LHCN-M2 (cell line): ENCODE measurements around the gene NUDT6. TPM values are rescaled to one million over a fixed set of nuclear protein-coding genes. Genes with fewer than 3 reads are reported as not detected.
"Not testable (repeated sequence)": the region's sequence is repeated elsewhere in the genome, so short reads cannot be mapped to it uniquely, and the experiment has no call there.

Experiments used
- DNase-seq: peaks from one replicate; pipeline ENCODE4 v3.0.0-alpha.2; 2012; ENCODE audit warnings: low read depth
- total RNA-seq: library from RNA; depleted of rRNA; stranded (reverse); fragments of >200 nt; gene quantifications from 2 replicates; pipeline ENCODE4 v1.2.3, GENCODE V29; 2014

The NUDT6 gene
- total RNA-seq, 1 experiment from 2014 or later = 14.1 TPM

DNA sequence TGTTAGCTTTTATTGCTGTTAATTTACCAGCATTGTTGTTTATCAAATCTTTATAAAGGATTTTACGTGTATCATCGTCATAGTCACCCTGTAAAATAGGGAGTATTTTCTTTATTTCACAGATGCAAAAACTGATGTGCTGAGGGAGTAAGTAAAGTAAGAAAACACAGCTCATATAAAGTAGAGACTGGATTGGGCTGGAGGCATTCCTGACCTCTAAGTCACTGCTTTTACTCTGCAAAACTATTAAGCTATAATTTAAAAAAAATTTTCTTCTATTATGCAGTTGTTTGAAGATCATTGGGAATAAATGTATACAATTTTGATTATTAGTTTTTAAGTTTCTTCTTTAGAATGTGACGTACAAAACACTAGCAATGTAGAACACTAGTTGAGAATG is 45.9 kb downstream of the NUDT6 start:
- no peak for DNase-seq

DNA sequence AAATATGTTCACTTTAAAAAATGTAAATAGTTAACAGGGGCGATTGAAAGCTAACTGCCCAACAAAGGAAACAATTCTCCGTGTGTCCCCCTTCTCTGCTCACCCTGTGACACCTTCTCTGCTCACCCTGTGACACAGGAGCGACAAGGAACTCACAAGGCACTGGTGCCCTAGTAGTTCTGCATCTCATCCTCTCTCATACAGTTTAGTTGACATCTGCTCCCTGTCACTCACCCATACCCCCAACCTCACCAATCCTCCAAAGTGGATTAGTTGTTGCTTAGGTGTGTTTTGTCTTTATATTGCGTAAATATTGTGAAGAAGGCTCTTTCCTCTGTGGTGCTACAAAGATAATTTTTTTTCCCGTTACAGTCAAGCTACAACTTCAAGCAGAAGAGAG is 46.4 kb downstream of the NUDT6 start:
- DNase-seq = no peak

- DNase-seq = peak; percentile 80
These were observed 48.4 kb downstream of the NUDT6 start for GRCh38 chr4:122873821-122874593.

DNA sequence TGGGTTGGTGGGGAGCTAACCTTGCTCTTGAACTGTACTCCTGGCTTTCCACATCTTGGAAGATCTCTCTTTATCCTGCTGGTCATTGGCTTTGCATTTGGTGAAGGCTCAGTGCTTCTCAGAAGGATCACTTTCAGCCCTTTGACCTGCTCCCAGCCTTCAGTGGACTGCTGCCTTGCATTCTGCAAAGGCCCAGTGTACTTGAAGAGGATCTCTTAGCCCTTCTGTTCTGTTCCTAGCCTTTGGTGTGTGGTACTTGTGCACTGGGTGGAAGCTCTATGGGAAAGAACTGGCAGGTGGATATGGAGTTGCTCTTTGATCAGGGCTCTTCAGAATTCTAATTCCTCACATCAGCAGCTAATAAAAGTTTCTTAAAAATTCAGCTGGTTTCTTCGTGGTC is 49.3 kb downstream of the NUDT6 start:
- DNase-seq = no peak

DNA sequence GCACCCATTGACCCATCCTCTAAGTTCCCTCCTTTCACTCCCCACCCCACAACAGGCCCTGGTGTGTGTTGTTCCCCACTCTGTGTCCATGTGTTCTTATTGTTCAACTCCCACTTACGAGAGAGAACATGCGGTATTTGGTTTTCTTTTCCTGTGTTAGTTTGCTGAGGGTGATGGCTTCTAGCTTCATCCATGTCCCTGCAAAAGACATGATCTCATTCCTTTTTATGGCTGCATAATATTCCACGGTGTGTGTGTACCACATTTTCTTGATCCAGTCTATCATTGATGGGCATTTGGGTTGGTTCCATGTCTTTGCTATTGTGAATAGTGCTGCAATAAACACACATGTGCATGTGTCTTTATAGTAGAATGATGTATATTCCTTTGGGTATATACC is 54.2 kb downstream of the NUDT6 start:
- DNase-seq = not testable (repeated sequence)

DNA sequence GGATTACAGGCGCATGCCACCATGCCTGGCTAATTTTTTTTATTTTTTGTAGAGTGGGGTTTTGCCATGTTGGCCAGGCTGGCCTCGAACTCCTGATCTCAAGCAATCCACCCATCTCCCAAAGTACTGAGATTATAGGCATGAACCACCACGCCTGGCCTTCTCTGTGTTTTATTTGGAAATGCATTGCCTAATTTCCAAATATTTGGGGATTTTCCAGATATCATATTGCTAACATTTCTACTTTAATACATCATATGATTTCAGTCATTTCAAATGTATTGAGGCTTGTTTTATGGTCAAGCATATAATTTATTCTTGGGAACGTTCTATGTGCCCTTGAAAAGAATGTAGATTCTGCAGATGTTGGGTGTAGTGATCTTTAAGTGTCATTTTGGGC is 57.0 kb downstream of the NUDT6 start:
- no peak for DNase-seq

- DNase-seq = no peak
These were observed 58.8 kb downstream of the NUDT6 start for GRCh38 chr4:122863639-122864038.

DNA sequence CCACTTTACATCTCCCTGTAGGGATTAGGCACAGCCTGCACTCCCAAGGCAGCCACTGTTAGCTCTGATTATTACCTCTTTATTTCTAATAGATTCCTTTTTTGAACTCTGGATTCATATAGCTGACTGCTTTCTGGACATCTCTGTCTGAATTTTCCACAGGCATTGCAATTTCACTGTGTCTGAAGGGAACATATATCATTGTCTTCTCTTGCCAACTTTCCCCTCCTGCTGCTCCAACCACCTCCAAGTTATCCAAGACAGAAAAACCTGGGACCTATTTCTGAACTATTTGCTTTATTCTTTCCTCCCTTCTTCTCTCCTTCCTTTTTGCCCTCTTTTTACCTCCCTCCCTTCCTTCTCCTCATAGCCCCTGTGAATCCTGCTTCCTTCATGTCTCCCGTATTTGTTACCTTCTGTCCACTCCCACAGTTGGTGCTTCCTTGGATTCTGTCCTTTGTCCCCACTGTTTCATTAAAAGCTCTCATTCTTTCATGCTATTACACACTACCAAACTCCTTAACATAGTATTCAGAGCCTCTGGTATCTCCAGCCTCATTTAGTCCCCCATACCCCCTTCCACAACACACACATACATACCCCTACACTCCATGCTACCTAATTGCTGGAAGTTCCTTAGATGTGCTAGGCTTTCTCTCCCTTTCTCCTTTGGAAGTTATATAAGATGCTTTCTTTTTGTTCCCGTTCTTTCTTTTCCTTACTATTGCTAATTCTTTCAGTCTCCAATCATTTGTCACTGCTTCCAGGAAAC is 61.0 kb downstream of the NUDT6 start:
- no peak for DNase-seq

GRCh38 chr4:122858705-122859104 is 63.7 kb downstream of the NUDT6 start:
- DNase-seq = no peak

- DNase-seq = no peak
These were observed 65.2 kb downstream of the NUDT6 start for GRCh38 chr4:122857160-122857559.

GRCh38 chr4:122855353-122855890 is 67.0 kb downstream of the NUDT6 start:
- DNase-seq = no peak

DNA sequence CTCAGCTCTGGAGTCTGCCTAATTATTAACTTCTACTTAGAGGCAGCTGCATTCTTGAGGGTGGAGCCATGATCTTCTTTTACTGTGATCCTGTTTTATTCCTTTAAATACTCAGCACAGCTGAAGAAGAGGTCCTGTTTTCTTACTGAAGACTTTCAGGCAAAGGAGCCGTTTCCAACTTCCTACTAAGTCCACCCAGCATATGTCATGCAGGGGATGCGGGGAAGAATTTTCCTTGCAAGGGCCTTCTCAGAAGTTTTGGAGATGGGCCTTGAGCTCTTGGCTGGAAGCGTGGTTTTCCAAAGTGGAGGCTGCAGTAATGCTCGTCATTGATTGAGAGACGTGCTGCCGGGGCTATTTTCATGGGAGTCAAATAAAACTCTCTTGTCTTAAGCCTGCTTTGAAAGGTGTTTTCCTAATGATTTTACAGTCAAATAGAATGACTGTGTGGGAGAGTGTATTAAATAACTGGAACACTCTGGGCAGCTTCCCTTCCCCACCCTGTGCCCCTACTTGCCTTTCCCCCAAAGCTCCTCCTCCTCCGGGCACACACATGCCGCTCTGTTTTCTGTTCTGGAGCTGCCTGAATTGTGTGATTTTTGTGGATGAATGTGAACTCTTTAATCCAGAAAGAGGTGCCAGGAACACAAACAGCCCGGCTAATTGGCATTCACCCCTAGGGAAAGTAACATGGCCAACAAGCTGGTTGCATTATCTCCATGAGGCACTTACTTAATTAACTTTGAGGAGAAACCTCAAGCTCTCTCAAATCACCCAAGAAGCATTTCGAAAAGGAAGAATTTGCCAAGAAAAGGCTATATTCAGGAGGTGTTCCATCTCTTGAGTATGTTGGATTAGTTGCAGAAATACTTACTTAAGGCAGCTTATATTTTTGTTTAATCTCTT is 67.7 kb downstream of the NUDT6 start:
- peak; percentile 27 for DNase-seq

GRCh38 chr4:122851568-122851967 is 70.8 kb downstream of the NUDT6 start:
- no peak for DNase-seq

DNA sequence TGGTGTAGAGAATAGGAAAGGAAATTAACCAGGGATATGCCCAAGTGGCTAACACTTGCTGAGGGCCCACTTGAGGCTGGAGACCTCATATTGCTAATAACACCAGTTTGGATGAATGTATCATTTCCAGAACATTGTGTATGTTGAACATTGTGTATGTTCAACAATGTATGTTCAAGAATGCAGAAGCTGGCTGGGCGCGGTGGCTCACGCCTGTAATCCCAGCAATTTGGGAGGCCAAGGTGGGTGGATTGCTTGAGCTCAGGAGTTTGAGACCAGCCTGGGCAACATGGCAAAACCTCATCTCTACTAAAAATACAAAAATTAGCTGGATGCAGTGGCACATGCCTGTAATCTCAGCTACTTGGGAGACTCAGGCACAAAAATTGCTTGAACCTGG is 72.6 kb downstream of the NUDT6 start:
- not testable (repeated sequence) for DNase-seq

DNA sequence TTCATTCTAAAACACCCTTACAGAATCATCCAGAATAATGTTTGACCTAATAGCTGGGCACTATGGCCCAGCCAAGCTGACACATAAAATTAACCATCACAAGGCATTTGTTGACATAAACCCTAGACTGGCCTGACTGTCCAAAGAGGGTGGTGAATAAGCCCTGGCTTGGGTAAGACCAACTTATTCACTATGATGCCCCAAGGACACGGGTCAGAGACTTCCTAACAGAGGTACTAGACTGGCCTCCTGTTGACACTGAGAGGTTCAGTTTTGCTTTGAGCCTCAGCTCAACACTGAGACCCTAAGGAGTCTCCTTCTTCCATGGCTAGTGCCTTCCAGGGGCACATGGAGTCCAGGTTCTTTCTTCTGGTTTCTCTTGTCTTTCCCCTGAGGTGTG is 74.5 kb downstream of the NUDT6 start:
- no peak for DNase-seq

DNA sequence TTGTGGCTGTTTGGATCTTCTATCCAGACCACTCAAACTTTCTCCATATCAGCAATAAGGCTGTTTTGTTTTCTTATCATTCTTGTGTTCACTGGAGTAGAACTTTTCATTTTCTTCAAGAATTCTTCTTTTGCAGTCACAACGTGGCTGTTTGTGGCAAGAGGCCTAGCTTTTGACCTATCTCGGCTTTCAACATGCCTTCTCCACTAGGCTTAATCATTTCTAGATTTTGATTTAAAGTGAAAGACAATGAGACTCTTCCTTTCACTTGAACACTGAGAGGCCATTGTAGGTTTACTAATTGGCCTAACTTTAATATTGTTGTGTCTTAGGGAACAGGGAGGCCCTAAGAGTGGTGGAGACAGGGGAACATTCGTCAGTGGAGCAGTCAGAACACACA is 76.6 kb downstream of the NUDT6 start:
- DNase-seq = no peak

- DNase-seq = peak; percentile 24
These were observed 77.3 kb downstream of the NUDT6 start for GRCh38 chr4:122845066-122845465.

GRCh38 chr4:122844391-122844790 is 78.0 kb downstream of the NUDT6 start:
- DNase-seq = not testable (repeated sequence)

- no peak for DNase-seq
These were observed 79.3 kb downstream of the NUDT6 start for GRCh38 chr4:122842984-122843531.
